DMS53 (cell line): Measurements from ENCODE around the gene DHRS1.
A peak's percentile ranks its signal among the peaks of the same experiment; 100 is the strongest.

Experiments used
- DNase-seq: peaks from one replicate; lab custom pipeline; 2025; lab: John Stamatoyannopoulos, UW

Gene DHRS1

DNA sequence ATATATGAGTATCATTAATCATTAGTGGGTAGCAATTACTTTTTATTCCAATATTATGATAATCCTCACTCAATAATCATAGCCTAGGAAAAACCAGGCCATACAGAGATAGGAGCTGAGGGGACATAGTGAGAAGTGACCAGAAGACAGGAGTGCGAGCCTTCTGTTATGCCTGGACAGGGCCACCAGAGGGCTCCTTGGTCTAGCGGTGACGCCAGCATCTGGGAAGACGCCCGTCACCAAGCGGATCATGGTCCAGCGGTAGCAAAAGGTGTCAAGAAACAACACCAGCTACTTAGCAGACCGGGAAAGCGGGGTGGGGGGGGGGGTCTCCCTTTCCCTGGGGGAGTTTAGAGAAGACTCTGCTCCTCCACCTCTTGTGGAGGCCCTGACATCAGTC is 28.3 kb upstream of the DHRS1 start:
- DNase-seq: peak; percentile 33

- no peak for DNase-seq
Measured at GRCh38 chr14:24327303-24327702, 27.7 kb upstream of the DHRS1 start.

DNA sequence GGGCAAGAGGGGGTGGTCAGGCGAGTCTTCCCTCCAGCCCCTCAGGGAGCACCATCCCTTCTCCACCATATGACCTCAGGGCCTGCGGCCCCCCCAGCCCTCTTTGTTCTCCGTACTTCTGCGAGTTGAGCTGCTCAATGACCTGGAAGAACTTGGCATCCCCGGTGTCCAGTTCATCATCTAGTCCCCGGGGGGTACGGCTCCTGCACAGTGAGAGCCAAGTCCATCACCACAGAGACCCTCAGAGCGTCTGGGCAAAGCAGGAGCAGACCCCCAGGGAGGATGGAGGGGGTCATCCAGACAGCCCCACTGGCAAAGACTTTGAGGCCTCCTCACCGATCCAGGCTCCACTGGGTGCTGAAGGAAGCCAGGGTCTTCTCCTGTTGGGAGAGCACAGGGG is 26.4 kb upstream of the DHRS1 start:
- DNase-seq: no peak

GRCh38 chr14:24325041-24325530 is 25.5 kb upstream of the DHRS1 start:
- no peak for DNase-seq

GRCh38 chr14:24324024-24324423 is 24.4 kb upstream of the DHRS1 start:
- no peak for DNase-seq

DNA sequence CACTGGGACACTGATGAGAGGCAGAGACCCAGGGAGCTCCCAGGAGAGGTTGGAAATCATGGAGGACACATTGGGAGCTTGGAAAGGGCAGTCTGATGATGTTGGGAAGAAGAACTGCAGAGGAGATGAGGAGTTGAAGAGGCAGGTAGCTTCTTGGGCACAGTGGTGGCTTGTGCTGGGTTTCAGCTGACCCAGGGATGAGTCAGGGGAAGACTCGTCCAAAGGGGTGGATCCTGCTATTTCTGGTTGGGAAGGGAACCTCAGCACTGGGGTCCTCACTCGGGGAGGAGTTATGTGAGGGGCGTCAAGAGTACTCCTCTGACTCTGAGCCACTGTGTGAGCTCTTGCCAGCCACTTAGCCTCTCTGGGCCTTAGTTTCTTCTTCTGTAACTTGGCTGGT is 23.8 kb upstream of the DHRS1 start:
- no peak for DNase-seq

DNA sequence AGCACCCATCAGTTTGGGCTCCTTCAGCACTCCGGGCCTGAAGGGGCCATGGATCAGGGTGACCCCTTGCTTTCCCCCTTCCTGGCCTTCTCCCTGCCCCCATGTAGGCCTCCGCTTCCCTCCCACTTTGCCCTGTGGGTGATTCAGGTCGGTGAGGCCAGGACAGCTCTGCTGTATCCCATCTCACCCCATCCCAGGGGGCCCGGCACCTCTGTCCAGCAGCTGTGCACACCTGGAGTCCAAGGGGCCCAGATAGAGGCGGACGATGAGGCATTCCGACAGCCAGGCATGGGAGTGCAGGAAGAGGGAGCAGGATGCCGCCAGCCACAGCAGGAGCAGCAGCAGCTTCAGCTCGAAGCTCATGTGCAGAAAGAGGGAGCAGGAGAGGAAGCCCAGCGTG is 23.1 kb upstream of the DHRS1 start:
- no peak for DNase-seq

- DNase-seq: no peak
Measured at GRCh38 chr14:24321212-24321975, 21.8 kb upstream of the DHRS1 start.

GRCh38 chr14:24317141-24317928 is 17.8 kb upstream of the DHRS1 start:
- DNase-seq: no peak

DNA sequence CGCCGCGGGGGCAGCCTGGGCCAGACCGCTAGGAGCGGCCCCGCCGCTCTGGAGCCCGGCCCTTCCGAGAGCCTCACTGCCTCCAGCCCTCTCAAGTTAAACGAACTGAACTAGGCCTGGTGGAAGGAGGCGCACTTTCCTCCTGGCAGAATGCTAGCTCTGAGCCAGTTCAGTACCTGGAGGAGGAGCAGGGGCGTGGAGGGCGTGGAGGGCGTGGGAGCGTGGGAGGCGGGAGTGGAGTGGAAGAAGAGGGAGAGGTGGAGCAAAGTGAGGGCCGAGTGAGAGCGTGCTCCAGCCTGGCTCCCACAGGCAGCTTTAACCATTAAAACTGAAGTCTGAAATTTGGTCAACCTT is 17.0 kb upstream of the DHRS1 start:
- no peak for DNase-seq

- peak; percentile 60 for DNase-seq
Measured at GRCh38 chr14:24315807-24316596, 16.4 kb upstream of the DHRS1 start.

- DNase-seq: no peak
Measured at GRCh38 chr14:24315243-24315806, 15.7 kb upstream of the DHRS1 start.

- no peak for DNase-seq
Measured at GRCh38 chr14:24314377-24315193, 15.0 kb upstream of the DHRS1 start.

DNA sequence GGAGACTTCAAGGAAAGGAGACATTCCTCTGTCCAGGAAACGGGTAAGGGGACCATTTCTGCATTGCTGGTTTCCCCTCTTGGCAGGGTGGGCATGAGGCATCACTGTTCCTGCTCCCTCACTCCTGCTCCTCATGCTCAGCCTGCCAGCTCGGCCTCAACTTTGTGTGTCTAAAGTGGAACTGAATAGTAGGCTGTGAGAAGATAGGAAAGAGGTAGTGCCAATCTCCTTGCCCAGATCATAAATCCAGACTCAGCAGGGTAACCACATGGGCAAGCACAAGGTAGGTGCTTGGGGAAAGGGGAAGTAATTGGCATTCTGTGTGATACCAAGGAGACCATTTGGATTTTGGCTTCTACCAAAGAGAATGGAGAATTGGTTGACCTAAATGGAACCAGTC is 14.3 kb upstream of the DHRS1 start:
- no peak for DNase-seq

DNA sequence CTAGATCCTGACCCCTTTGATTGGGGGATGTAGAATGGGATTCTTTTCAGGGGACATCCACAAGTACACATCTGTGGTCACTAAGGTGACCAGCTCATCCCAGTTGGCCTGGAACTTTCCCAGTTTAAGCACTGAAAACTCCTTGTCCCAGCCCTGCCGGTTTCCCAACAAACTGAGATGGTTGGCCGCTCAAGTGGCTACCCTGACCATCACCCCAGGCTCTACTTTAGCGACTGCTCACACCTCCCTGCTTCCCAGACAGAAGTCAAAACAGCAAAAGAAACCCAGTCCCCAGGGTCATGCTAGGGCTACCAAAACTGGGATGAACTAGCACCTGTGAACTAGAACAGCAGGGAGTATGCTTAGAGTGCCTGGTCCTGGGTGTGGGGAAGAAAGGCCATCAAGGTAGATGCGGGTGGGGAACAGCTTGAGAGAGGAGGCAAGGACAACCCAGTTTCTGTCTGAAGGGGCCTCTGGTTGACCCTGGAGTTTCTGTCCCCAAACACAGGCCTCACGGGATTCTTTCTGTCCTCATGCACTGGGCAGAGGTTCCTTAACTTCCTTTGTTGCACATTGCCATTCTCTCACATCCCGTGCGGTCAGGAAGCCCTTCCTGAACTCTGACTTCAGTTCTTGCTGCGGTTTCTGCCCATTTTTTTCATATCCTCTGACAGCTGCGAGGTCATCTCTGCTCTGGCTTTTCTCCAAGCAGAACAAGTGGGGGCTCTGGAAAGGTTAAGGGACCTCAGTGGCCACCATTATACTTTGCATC is 13.3 kb upstream of the DHRS1 start:
- no peak for DNase-seq

GRCh38 chr14:24311837-24312615 is 12.4 kb upstream of the DHRS1 start:
- peak; percentile 27 for DNase-seq

DNA sequence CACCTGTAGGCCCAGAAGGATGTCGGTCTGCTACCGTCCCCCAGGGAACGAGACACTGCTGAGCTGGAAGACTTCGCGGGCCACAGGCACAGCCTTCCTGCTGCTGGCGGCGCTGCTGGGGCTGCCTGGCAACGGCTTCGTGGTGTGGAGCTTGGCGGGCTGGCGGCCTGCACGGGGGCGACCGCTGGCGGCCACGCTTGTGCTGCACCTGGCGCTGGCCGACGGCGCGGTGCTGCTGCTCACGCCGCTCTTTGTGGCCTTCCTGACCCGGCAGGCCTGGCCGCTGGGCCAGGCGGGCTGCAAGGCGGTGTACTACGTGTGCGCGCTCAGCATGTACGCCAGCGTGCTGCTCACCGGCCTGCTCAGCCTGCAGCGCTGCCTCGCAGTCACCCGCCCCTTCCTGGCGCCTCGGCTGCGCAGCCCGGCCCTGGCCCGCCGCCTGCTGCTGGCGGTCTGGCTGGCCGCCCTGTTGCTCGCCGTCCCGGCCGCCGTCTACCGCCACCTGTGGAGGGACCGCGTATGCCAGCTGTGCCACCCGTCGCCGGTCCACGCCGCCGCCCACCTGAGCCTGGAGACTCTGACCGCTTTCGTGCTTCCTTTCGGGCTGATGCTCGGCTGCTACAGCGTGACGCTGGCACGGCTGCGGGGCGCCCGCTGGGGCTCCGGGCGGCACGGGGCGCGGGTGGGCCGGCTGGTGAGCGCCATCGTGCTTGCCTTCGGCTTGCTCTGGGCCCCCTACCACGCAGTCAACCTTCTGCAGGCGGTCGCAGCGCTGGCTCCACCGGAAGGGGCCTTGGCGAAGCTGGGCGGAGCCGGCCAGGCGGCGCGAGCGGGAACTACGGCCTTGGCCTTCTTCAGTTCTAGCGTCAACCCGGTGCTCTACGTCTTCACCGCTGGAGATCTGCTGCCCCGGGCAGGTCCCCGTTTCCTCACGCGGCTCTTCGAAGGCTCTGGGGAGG is 11.3 kb upstream of the DHRS1 start, which contains the start of gene LTB4R:
LTB4R (plus strand) TSS at position 857 of the 959 bp plus-strand sequence. CDS start 4,150 bp downstream, outside the sequence.
- peak; percentile 94 for DNase-seq

DNA sequence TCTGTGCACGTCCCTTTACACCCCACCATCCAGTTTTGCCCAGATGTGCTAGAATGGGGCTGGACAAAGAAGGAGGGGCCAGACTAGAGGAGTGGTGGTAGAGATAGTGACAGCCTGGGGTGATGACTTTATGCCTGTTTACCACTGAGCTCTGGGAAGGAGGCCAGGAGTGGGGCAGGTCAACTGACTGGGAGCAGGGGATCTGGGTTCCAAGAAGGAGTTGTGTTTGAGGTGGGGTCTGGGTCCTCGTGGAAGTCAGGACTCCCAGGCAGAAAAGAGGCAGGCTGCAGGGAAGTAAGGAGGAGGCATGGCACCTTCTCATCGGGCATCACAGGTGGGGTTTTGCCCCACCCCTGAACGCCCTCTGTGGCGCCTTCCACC is 10.7 kb upstream of the DHRS1 start:
- no peak for DNase-seq
